22Rv1 (cell line): ENCODE measurements around the gene PARVB.

Source experiments
- ZFX ChIP-seq: fragments of 450-650 bp; IDR thresholded peaks from 2 replicates; pipeline ENCODE4 v1.6.1; 2017; ENCODE audit warnings: antibody characterized with exemption, borderline replicate concordance
- TF ChIP-seq, protein P1 (sequence below): fragments of 450-650 bp; IDR thresholded peaks from 2 replicates; pipeline ENCODE4 v1.5.1; 2017; ENCODE audit warnings: mild to moderate bottlenecking

- TF ChIP-seq, protein P1, sequence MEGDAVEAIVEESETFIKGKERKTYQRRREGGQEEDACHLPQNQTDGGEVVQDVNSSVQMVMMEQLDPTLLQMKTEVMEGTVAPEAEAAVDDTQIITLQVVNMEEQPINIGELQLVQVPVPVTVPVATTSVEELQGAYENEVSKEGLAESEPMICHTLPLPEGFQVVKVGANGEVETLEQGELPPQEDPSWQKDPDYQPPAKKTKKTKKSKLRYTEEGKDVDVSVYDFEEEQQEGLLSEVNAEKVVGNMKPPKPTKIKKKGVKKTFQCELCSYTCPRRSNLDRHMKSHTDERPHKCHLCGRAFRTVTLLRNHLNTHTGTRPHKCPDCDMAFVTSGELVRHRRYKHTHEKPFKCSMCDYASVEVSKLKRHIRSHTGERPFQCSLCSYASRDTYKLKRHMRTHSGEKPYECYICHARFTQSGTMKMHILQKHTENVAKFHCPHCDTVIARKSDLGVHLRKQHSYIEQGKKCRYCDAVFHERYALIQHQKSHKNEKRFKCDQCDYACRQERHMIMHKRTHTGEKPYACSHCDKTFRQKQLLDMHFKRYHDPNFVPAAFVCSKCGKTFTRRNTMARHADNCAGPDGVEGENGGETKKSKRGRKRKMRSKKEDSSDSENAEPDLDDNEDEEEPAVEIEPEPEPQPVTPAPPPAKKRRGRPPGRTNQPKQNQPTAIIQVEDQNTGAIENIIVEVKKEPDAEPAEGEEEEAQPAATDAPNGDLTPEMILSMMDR = no peak
- TF ChIP-seq ZFX = no peak
Observed at GRCh38 chr22:44018594-44018993, 5.5 kb upstream of the PARVB start.
